T-helper 1 cell treated with Interleukin-12 subunit alpha and Interleukin-12 subunit beta and Interleukin-4 antibody, amounts not matched to agents 30 μg/mL and 1 μg/mL, for 36 hours (primary cell): Measurements from ENCODE around the gene EFCAB14.
A peak's percentile ranks its signal among the peaks of the same experiment; 100 is the strongest.
"Not testable (repeated sequence)": the region's sequence is repeated elsewhere in the genome, so short reads cannot be mapped to it uniquely, and the experiment has no call there.

ENCODE experiments used
- H3K27ac Mint-ChIP-seq: one replicate; pipeline ENCODE4 v1.8.0; 2021; ENCODE audit warnings: mild to moderate bottlenecking, mixed read lengths
- H3K27me3 Mint-ChIP-seq: one replicate; pipeline ENCODE4 v1.8.0; 2021; ENCODE audit warnings: low read depth, mixed read lengths
- H3K36me3 Mint-ChIP-seq: one replicate; pipeline ENCODE4 v1.8.0; 2021; ENCODE audit warnings: low read depth, mixed read lengths
- H3K4me1 Mint-ChIP-seq: one replicate; pipeline ENCODE4 v1.8.0; 2021; ENCODE audit warnings: low read depth, mixed read lengths
- H3K4me3 Mint-ChIP-seq: one replicate; pipeline ENCODE4 v1.8.0; 2021; ENCODE audit warnings: mild to moderate bottlenecking, moderate library complexity, mixed read lengths
- H3K9me3 Mint-ChIP-seq: one replicate; pipeline ENCODE4 v1.8.0; 2021; ENCODE audit warnings: mixed read lengths

EFCAB14 gene

DNA sequence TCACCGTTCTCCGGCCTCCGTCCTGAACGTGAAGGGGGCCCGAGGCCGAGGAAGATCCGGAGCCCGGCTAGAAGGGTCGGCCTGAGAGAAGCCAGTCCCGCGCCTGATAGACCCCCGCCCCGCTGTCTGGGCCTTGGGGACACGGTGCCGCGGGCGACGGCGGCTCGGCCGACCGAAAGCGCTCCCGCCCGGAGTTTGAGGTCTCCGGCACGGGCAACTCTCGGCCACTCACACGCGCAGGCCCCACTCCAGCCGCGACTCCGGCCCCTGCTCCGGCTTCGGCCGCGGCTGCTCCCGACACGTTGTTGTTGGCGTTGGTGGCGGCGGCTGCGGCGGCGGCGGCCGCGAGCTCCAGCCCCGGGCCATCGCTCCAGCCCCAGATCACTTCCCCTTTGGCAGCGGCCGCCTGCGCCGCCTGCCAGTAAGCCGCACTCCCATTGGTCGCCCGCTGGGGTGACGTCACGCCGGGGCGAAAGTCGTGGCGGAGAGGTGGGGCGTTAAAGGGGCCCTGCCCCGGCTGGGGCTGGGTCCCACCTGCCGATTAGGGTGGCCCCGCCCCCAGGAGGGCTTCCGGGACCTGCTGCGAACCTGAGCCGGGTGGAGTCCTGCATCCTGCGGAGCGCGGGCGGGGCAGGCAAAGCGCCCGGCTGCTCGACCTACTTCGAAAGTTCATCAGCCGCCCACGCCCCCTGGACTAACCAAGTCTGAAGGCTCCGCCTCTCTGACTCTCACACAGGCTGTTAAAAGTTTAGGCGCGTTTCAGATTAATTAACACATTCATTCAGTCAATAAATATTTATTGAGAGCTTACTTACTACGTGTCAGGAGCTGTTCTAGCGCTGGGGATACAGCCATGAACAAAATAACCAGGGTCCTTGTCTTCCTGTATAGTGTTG, at the start of gene EFCAB14:
Gene EFCAB14, minus strand, starts transcription at position 388 of the 896 bp plus-strand sequence. CDS start 1,027 bp downstream, outside the sequence.
- H3K27ac Mint-ChIP-seq, result peak within 1 kb of the TSS; percentile 92
- peak within 1 kb of the TSS; percentile 92 for H3K4me3 Mint-ChIP-seq
- H3K27me3 Mint-ChIP-seq, result no peaks in the 10 kb centered on the region
- H3K9me3 Mint-ChIP-seq, result no peaks in the 10 kb centered on the region
- H3K36me3 Mint-ChIP-seq, result peaks cover 21% of the 10 kb centered on the region
- H3K4me1 Mint-ChIP-seq, result peaks cover 35% of the 10 kb centered on the region

DNA sequence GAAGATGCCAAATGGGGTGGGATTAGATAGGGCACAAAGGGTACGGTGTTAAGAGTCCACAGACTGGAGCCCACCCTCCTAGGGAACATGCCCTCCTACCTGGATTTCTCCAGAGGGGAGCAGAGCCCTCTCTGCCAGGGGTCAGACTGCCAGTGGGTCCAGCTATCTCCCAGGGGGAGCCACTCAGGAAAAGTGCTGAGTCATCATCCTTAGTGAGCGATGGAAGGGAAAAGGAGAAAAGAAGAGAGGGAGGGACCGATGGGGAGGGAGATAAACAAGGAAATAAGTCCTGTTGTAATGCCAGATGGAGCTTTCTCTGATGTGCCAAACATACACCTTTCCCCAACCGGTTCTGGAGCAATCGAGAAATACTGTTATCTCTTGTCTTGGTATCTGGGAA, 49.5 kb upstream of the EFCAB14 start:
- no peaks in the 10 kb centered on the region for H3K27me3 Mint-ChIP-seq
- no peak overlapping the region for H3K4me3 Mint-ChIP-seq
- no peak overlapping the region for H3K27ac Mint-ChIP-seq
- H3K36me3 Mint-ChIP-seq, result no peaks in the 10 kb centered on the region
- no peaks in the 10 kb centered on the region for H3K4me1 Mint-ChIP-seq
- H3K9me3 Mint-ChIP-seq, result peaks cover 23% of the 10 kb centered on the region

- Mint-ChIP-seq H3K4me3 (no peak overlapping the region), H3K27ac (no peak overlapping the region), H3K9me3 (peaks cover 23% of the 10 kb centered on the region), H3K27me3 (no peaks in the 10 kb centered on the region), H3K36me3 (no peaks in the 10 kb centered on the region), H3K4me1 (no peaks in the 10 kb centered on the region)
Observed at GRCh38 chr1:46767649-46768282, 48.9 kb upstream of the EFCAB14 start.

GRCh38 chr1:46764402-46764801, 45.5 kb upstream of the EFCAB14 start:
- peaks cover 3% of the 10 kb centered on the region for H3K9me3 Mint-ChIP-seq
- no peak overlapping the region for H3K4me3 Mint-ChIP-seq
- no peak overlapping the region for H3K27ac Mint-ChIP-seq
- H3K27me3 Mint-ChIP-seq, result peaks cover 15% of the 10 kb centered on the region
- H3K4me1 Mint-ChIP-seq, result no peaks in the 10 kb centered on the region
- H3K36me3 Mint-ChIP-seq, result no peaks in the 10 kb centered on the region

DNA sequence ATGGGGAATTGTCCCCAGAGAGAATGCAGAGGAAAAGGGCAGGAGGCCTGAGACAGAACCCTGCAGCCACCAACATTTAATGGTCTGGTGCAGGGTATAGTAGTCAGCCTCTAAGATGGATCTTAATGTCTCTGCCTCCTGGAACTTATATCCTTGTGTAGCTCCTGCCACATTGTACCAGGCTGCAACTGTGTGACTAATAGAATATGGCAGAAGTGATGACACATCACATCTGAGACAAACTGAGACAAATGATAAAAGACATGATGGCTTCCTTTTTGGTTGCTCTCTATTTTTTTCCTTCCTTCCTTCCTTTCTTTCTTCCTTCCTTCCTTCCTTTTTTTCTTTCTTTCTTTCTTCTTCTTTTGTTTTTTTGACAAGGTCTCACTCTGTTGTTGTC, 42.8 kb upstream of the EFCAB14 start:
- no peaks in the 10 kb centered on the region for H3K9me3 Mint-ChIP-seq
- no peaks in the 10 kb centered on the region for H3K36me3 Mint-ChIP-seq
- H3K4me3 Mint-ChIP-seq, result no peak overlapping the region
- peaks cover 37% of the 10 kb centered on the region for H3K27me3 Mint-ChIP-seq
- H3K4me1 Mint-ChIP-seq, result no peaks in the 10 kb centered on the region
- H3K27ac Mint-ChIP-seq, result no peak overlapping the region

DNA sequence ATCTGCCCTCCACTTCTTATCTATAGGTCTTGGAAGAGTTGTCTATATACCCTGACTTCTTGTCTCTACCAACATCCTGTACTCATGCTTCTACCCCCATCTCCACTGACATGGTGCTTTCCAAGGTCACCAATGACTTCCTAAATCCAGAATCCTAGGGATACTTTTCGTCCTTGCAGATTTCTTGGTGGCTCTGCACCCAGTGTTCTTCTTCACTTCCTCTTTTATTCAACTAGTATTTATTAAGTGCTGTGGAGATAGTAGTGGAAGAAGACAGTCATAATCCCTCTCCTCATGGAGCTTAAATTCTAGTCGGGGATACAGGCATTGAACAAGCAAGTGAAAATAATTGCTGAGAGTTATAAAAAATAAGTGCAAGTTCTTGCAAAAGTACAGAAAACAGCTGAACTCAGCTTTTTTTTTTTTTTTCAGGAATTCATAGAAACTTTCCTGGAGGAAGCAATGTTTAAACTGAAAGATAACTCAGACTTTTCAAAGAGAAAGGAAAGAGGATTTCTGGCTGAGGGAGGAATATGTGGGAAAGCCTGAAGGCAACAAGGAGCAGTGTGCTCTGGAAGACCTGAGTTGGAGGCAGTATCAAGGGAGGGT, 41.7 kb upstream of the EFCAB14 start:
- Mint-ChIP-seq H3K27me3 (peaks cover 37% of the 10 kb centered on the region), H3K4me3 (no peak overlapping the region), H3K9me3 (no peaks in the 10 kb centered on the region), H3K4me1 (no peaks in the 10 kb centered on the region), H3K27ac (no peak overlapping the region), H3K36me3 (no peaks in the 10 kb centered on the region)

DNA sequence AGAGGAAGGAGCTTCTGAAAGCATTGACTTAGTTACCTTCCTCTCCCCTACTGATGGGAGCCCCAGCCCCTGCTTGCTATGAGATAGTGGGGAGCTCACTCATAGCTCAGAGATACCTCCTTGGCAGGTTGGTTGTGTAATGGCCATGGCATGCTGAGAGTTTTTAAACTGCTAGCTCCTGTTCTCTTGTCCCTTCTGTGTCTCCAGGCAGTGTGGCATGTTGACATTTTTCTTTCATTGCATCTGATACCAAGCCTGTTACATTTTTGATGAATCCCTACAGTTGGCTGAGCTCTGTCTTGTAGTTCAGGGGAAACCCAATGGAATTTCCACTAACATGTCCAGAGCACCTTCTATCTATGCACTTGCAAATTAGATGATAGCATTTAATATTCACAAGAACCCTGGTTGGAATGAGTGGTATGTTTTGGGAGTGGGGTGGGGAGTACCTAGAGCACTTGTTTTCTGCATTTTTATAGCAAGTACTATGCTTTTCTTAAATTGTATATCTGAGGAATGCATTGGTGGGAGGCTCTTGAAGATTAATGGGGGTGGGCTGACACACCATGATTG, 39.1 kb upstream of the EFCAB14 start:
- no peaks in the 10 kb centered on the region for H3K9me3 Mint-ChIP-seq
- H3K27ac Mint-ChIP-seq, result no peak overlapping the region
- H3K4me3 Mint-ChIP-seq, result no peak overlapping the region
- no peaks in the 10 kb centered on the region for H3K4me1 Mint-ChIP-seq
- no peaks in the 10 kb centered on the region for H3K36me3 Mint-ChIP-seq
- peaks cover 44% of the 10 kb centered on the region for H3K27me3 Mint-ChIP-seq

DNA sequence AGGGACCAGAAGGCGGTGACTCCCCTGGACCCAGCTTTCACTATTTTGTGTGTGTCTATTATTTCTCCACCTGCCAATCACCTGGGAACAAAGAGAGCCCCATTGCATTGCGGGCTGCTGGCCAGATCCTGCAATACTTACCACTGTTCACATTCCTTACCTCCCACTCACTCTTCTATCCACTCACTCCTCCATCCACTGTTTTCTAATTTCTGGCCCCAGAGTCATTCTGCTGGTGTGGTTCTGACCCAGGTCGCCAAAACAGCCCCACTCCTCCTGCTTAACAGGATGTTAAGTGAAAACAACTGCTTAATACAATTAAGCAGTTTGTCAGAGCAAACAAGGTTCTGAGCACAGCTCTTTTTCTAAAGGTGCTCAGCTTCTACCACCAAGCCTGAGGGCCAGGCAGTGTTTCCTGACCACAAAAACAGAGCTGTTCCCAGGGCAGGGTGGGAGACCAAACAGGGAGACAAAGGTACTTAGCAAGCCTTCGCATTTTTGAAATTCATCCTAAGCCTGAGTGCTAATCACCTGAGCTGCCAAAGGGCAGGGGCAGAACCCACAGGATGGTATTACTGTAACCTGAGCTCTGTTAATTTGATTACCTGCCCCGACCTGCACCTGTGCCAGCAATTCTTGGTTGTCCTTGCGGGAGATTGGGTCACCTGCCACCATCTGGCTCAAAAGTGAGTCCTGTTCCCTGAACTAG, 38.5 kb upstream of the EFCAB14 start:
- H3K27me3 Mint-ChIP-seq, result peaks cover 44% of the 10 kb centered on the region
- H3K4me1 Mint-ChIP-seq, result no peaks in the 10 kb centered on the region

DNA sequence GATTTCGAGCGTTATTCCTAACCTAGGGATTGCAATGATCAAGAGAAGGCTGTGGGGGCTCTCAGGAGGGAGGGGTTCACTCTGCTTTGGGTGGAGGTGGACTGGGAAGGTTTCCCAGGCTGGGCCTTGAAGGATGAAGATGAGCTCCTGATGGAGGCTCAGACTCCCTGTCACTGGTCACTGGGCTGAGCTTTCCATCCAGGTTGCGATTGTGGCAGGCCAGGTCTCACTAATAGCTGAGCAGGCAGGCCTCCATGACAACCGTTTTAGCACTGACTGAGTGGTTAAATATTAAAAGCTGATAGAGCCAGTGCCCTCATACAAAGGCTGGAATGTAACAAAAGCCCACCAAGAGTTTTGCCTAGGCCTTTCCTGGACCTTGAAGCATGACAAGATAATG, 36.2 kb upstream of the EFCAB14 start:
- H3K27me3 Mint-ChIP-seq, result peaks cover 40% of the 10 kb centered on the region
- no peak overlapping the region for H3K27ac Mint-ChIP-seq
- no peaks in the 10 kb centered on the region for H3K9me3 Mint-ChIP-seq
- no peak overlapping the region for H3K4me3 Mint-ChIP-seq
- no peaks in the 10 kb centered on the region for H3K4me1 Mint-ChIP-seq
- no peaks in the 10 kb centered on the region for H3K36me3 Mint-ChIP-seq

More for the DNA sequence above, 38.5 kb upstream of the EFCAB14 start:
- H3K27ac Mint-ChIP-seq, result no peak overlapping the region
- no peaks in the 10 kb centered on the region for H3K36me3 Mint-ChIP-seq
- no peaks in the 10 kb centered on the region for H3K9me3 Mint-ChIP-seq
- H3K4me3 Mint-ChIP-seq, result no peak overlapping the region

DNA sequence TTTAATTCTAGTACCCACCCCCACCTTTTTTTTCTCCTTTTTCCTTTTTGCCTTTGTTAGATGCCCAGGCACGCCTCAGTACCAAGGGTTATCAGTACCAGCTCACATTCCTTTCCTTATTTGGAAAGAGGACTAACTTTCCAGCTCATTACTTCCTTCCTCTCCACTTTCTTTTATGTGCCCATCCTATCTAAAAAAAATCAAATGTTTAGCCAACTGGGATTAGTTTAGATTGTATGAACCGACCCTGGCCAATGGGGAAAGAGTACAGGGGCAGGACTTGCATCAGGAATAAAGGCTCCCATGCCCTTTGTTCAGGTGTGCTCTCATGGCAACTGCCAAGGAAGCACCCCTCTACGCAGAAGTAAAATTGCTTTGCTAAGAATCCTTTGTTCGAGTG, 35.8 kb upstream of the EFCAB14 start:
- H3K27me3 Mint-ChIP-seq, result peaks cover 42% of the 10 kb centered on the region
- not testable (repeated sequence) for H3K4me1 Mint-ChIP-seq

GRCh38 chr1:46753985-46754384, 35.1 kb upstream of the EFCAB14 start:
- no peaks in the 10 kb centered on the region for H3K4me1 Mint-ChIP-seq
- no peaks in the 10 kb centered on the region for H3K9me3 Mint-ChIP-seq
- peaks cover 40% of the 10 kb centered on the region for H3K27me3 Mint-ChIP-seq
- no peak overlapping the region for H3K27ac Mint-ChIP-seq
- no peaks in the 10 kb centered on the region for H3K36me3 Mint-ChIP-seq
- H3K4me3 Mint-ChIP-seq, result no peak overlapping the region

More for the DNA sequence above, 35.8 kb upstream of the EFCAB14 start:
- H3K4me3 Mint-ChIP-seq, H3K27ac Mint-ChIP-seq, H3K9me3 Mint-ChIP-seq, H3K36me3 Mint-ChIP-seq: not testable (repeated sequence)

- peaks cover 30% of the 10 kb centered on the region for H3K27me3 Mint-ChIP-seq
- H3K36me3 Mint-ChIP-seq, result no peaks in the 10 kb centered on the region
- no peak overlapping the region for H3K27ac Mint-ChIP-seq
- H3K4me3 Mint-ChIP-seq, result no peak overlapping the region
- H3K4me1 Mint-ChIP-seq, result no peaks in the 10 kb centered on the region
- H3K9me3 Mint-ChIP-seq, result no peaks in the 10 kb centered on the region
Observed at GRCh38 chr1:46749921-46750404, 31.0 kb upstream of the EFCAB14 start.

DNA sequence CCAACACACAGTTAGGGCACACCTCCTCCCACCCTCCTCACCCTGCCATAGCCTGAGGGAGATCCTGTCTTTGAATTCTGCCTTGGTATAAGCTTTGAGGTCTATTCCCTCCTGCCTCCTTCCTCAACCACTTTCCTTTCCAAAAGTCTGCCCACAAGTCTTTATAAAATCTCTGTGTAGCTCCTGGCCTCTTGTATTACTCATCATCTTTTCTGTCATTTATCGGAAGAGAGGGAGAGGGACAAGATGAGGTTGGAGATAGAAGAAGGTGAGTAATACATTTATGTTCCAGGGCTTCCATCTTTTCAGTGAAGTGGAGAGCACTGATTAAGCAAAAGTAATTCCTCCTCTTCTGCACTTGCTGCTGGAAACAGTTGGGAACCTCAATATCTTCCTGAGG, 30.5 kb upstream of the EFCAB14 start:
- peaks cover 26% of the 10 kb centered on the region for H3K27me3 Mint-ChIP-seq
- no peaks in the 10 kb centered on the region for H3K4me1 Mint-ChIP-seq
- H3K4me3 Mint-ChIP-seq, result no peak overlapping the region
- no peaks in the 10 kb centered on the region for H3K9me3 Mint-ChIP-seq
- no peak overlapping the region for H3K27ac Mint-ChIP-seq
- H3K36me3 Mint-ChIP-seq, result no peaks in the 10 kb centered on the region

DNA sequence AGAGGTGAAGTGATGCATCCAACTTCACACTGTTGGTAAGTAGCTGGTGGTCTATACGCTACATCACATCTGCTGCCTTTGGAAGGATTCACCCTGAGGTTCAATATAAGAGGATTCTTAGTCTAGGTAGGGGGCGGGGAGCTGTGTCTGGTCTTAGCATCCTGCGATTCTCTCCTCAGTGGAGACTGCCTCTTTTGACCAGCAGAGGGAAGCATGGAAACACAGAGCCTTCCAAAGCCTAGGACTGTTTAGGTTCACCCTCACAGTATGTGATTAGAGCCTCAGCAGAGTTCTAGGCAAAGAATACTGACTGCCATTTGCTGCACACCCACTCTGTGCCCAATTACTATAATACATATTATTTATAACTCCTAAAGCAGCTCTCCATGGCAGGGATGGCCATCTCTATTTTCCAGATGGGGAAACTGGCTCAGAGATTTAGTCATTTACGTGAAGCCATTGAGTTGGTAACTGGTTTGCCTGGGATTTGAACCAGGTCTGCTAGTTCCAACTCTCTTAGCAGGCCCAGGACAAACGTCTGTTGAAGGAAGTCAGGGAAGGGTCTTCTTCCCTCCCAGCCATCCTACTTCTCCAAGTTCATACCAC, 28.9 kb upstream of the EFCAB14 start:
- Mint-ChIP-seq H3K4me3 (no peak overlapping the region), H3K36me3 (no peaks in the 10 kb centered on the region), H3K27me3 (peaks cover 24% of the 10 kb centered on the region), H3K4me1 (no peaks in the 10 kb centered on the region), H3K27ac (no peak overlapping the region), H3K9me3 (no peaks in the 10 kb centered on the region)
